HepG2 (cell line): ENCODE data around the gene MILR1. TPM values are rescaled to one million over a fixed set of nuclear protein-coding genes. Genes with fewer than 3 reads are reported as not detected.

Experiments
- ATAC-seq: fragments of 200-7000 bp; cut with Tn5 transposase; 3 replicates; pipeline ENCODE4 v1.9.1; 2020; ENCODE audit warnings: mild to moderate bottlenecking, moderate library complexity
- BruUV-seq: library from RNA; stranded (reverse); fragments of 400-500 nt; replicated peaks from 2 replicates; lab custom pipeline; 2021; lab: Mats Ljungman, UMichigan
- CTCF ChIA-PET: fragments of 300-600 bp; formaldehyde crosslinking; extraction: SDS; loops from one replicate; lab custom pipeline; 2021; ENCODE audit warnings: low total read pairs, inconsistent platforms, low intra/inter-chr PET ratio; lab: Yijun Ruan, JAX
- POLR2A ChIA-PET: fragments of 350-600 bp; sonication (Branson Sonifier 250); formaldehyde crosslinking; loops from one replicate; lab custom pipeline; 2020; ENCODE audit warnings: antibody characterized with exemption, inconsistent platforms; lab: Yijun Ruan, JAX
- DNase-seq: peaks from one replicate; pipeline ENCODE4 v3.0.0-alpha.2; 2015; ENCODE audit warnings: low spot score
- FAIRE-seq: peaks from 3 replicates; lab custom pipeline; 2011; peaks lifted over from hg19 to GRCh38; lab: Jason Lieb, UNC
- H2AFZ ChIP-seq: one replicate; pipeline ENCODE4 v1.6.1; 2011; ENCODE audit warnings: low read length, inconsistent platforms
- H3K27ac ChIP-seq: fragments of 300-600 bp; 3 replicates; pipeline ENCODE4 v1.8.0; 2011; ENCODE audit warnings: mixed run types, mild to moderate bottlenecking, mixed read lengths, low read length, inconsistent platforms; ENCODE audit not compliant: insufficient read depth; ENCODE audit errors: extremely low read length
- H3K27me3 ChIP-seq, 2 experiments: fragments of 200-600 bp in 1 of 2; 2 replicates in 1 of 2; 3 replicates in 1 of 2; pipeline versions ENCODE4 v1.6.0 to v1.8.0; 2011; ENCODE audit warnings: low read length in 2 of 2, mild to moderate bottlenecking in 2 of 2, moderate library complexity in 2 of 2, inconsistent platforms in 1 of 2; ENCODE audit not compliant: insufficient read depth in 2 of 2, control insufficient read depth in 1 of 2
- H3K36me3 ChIP-seq, 2 experiments: fragments of 200-600 bp in 1 of 2; replicated peaks in 1 of 2; 2 replicates in 1 of 2; 3 replicates in 1 of 2; pipeline versions ENCODE4 v1.5.1 to v1.8.0; 2011; ENCODE audit warnings: low read length in 2 of 2, inconsistent platforms in 1 of 2; ENCODE audit not compliant: insufficient read depth in 2 of 2, control insufficient read depth in 1 of 2
- H3K4me1 ChIP-seq: 2 replicates; pipeline ENCODE4 v1.5.1; 2012; ENCODE audit warnings: low read length, inconsistent platforms; ENCODE audit not compliant: insufficient read depth
- H3K4me2 ChIP-seq: 2 replicates; pipeline ENCODE4 v1.6.0; 2011; ENCODE audit warnings: low read depth, low read length, inconsistent platforms
- H3K4me3 ChIP-seq, 3 experiments: fragments of 200-600 bp in 1 of 3; sonication (generic), shearing (Covaris generic) in 1 of 3; replicated peaks in 1 of 3; 2 replicates each; pipeline ENCODE4 v1.5.1; 2011 to 2016; ENCODE audit warnings: low read length in 3 of 3, inconsistent platforms in 2 of 3, low read depth in 2 of 3, mild to moderate bottlenecking in 2 of 3, control low read depth in 1 of 3, mixed read lengths in 1 of 3; ENCODE audit not compliant: insufficient read depth in 1 of 3
- H3K79me2 ChIP-seq: one replicate; pipeline ENCODE4 v1.6.1; 2011; ENCODE audit warnings: low read length, inconsistent platforms; ENCODE audit not compliant: insufficient read depth
- H3K9ac ChIP-seq: 2 replicates; pipeline ENCODE4 v1.6.0; 2011; ENCODE audit warnings: mild to moderate bottlenecking, low read depth, low read length, inconsistent platforms; ENCODE audit not compliant: insufficient read depth
- H3K9me3 ChIP-seq: 2 replicates; pipeline ENCODE4 v1.5.1; 2012; ENCODE audit warnings: mild to moderate bottlenecking, low read length
- H4K20me1 ChIP-seq: 2 replicates; pipeline ENCODE4 v1.6.0; 2011; ENCODE audit warnings: inconsistent platforms, mild to moderate bottlenecking, low read length, moderate library complexity; ENCODE audit not compliant: insufficient read depth
- JUND ChIP-seq: sonication (generic); formaldehyde crosslinking; IDR thresholded peaks from 2 replicates; pipeline ENCODE4 v1.8.0; 2022; ENCODE audit warnings: mild to moderate bottlenecking, missing genetic modification reagents
- RXRA ChIP-seq: sonication (generic); formaldehyde crosslinking; IDR thresholded peaks from 2 replicates; pipeline ENCODE4 v1.5.1; 2020; ENCODE audit warnings: missing genetic modification reagents
- THYN1 ChIP-seq: sonication (generic); formaldehyde crosslinking; IDR thresholded peaks from 2 replicates; pipeline ENCODE4 v1.8.1; 2023; ENCODE audit warnings: low read depth, mild to moderate bottlenecking, moderate library complexity, missing genetic modification reagents, borderline replicate concordance
- WGBS: methylation state at CpG from one replicate; pipeline ENCODE4 v1.1.6; 2017; ENCODE audit warnings: low lambda C conversion rate; 5-methylcytosine and 5-hydroxymethylcytosine counted together
- in situ Hi-C: cut with HindIII; loops from 2 replicates; pipeline ENCODE4 v1.10.0; 2017; ENCODE audit warnings: low pct_unique_long_range_greater_than_20kb; ENCODE audit not compliant: extremely low pct_ligation_motif_present
- intact Hi-C: fragments of 100-400 bp; cut with micrococcal nuclease; formaldehyde crosslinking; loops from one replicate; pipeline ENCODE4 v1.10.0; 2022; ENCODE audit not compliant: unreplicated experiment
- polyA plus RNA-seq, 8 experiments: library from polyadenylated mRNA; depleted of rRNA in 3 of 8; stranded (reverse) in 7 of 8; unstranded in 1 of 8; fragments of >200 nt; fragmentation: Illumina TruSeq in 4 of 8; extraction: Trizol in 4 of 8; gene quantifications; 2 replicates each; pipeline versions ENCODE4 v1.2.1 to v1.2.3, GENCODE V29; 2011 to 2016; ENCODE audit warnings: low read depth in 4 of 8, missing spikeins in 1 of 8, mixed read lengths in 1 of 8; ENCODE audit not compliant: insufficient read depth in 1 of 8
- total RNA-seq, 5 experiments: library from RNA; depleted of rRNA; stranded (reverse); fragments of >200 nt; fragmentation: Illumina TruSeq; extraction: Trizol; gene quantifications; 2 replicates each; pipeline ENCODE4 v1.2.3, GENCODE V29; 2016; ENCODE audit warnings: low read depth in 1 of 5
- TF ChIP-seq, protein P1 (sequence below): IDR thresholded peaks from 2 replicates; pipeline ENCODE4 v1.6.1; 2012; ENCODE audit warnings: low read length, improper control_type of control experiment
- TF ChIP-seq, protein P2 (sequence below): sonication (generic); formaldehyde crosslinking; IDR thresholded peaks from 2 replicates; pipeline ENCODE4 v1.5.0; 2020; ENCODE audit warnings: mild to moderate bottlenecking, missing genetic modification reagents
- TF ChIP-seq, protein P3 (sequence below): sonication (generic); formaldehyde crosslinking; IDR thresholded peaks from 2 replicates; pipeline ENCODE4 v1.4.0; 2020; ENCODE audit warnings: mild to moderate bottlenecking, missing genetic modification reagents

MILR1 gene
- total and polyA plus RNA-seq, 2 of the 13 experiments (the other 11 are each of a cell fraction or from before 2014, with no cell fraction given): 0.27 to 1.7 TPM

DNA sequence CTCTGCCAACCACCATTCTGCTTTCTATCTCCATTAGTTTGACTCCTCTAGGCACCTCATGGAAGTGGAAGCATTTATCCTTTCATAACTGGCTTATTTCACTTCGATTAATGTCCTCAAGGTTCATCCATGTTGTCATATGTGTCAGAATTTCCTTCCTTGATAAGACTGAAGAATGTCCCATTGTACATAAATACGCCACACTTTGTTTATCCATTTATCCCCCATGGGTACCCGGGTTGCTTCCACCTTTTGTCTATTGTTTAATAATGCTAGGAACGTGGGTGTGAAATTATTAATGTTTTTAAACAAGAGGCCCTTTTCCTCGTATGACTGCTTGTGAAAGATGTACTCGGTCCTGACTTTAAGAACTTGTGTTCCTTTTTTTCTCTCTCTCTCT lies 12.9 kb downstream of the MILR1 start (continued):
- TF ChIP-seq, protein P1, sequence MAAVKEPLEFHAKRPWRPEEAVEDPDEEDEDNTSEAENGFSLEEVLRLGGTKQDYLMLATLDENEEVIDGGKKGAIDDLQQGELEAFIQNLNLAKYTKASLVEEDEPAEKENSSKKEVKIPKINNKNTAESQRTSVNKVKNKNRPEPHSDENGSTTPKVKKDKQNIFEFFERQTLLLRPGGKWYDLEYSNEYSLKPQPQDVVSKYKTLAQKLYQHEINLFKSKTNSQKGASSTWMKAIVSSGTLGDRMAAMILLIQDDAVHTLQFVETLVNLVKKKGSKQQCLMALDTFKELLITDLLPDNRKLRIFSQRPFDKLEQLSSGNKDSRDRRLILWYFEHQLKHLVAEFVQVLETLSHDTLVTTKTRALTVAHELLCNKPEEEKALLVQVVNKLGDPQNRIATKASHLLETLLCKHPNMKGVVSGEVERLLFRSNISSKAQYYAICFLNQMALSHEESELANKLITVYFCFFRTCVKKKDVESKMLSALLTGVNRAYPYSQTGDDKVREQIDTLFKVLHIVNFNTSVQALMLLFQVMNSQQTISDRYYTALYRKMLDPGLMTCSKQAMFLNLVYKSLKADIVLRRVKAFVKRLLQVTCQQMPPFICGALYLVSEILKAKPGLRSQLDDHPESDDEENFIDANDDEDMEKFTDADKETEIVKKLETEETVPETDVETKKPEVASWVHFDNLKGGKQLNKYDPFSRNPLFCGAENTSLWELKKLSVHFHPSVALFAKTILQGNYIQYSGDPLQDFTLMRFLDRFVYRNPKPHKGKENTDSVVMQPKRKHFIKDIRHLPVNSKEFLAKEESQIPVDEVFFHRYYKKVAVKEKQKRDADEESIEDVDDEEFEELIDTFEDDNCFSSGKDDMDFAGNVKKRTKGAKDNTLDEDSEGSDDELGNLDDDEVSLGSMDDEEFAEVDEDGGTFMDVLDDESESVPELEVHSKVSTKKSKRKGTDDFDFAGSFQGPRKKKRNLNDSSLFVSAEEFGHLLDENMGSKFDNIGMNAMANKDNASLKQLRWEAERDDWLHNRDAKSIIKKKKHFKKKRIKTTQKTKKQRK: no peak
- TF ChIP-seq, protein P2, sequence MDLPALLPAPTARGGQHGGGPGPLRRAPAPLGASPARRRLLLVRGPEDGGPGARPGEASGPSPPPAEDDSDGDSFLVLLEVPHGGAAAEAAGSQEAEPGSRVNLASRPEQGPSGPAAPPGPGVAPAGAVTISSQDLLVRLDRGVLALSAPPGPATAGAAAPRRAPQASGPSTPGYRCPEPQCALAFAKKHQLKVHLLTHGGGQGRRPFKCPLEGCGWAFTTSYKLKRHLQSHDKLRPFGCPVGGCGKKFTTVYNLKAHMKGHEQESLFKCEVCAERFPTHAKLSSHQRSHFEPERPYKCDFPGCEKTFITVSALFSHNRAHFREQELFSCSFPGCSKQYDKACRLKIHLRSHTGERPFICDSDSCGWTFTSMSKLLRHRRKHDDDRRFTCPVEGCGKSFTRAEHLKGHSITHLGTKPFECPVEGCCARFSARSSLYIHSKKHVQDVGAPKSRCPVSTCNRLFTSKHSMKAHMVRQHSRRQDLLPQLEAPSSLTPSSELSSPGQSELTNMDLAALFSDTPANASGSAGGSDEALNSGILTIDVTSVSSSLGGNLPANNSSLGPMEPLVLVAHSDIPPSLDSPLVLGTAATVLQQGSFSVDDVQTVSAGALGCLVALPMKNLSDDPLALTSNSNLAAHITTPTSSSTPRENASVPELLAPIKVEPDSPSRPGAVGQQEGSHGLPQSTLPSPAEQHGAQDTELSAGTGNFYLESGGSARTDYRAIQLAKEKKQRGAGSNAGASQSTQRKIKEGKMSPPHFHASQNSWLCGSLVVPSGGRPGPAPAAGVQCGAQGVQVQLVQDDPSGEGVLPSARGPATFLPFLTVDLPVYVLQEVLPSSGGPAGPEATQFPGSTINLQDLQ (CRISPR knock-in tag): no peak
- TF ChIP-seq RXRA (CRISPR knock-in tag): no peak

GRCh38 chr17:64466019-64466735 lies 17.3 kb downstream of the MILR1 start:
- FAIRE-seq (no peak), ATAC-seq (no peak; the same call in 2 of the 3 replicates), DNase-seq (no peak)
- Histone ChIP-seq H3K9me3 (no peaks in the 10 kb centered on the region), H3K27ac (no peak overlapping the region), H3K4me2 (no peak overlapping the region), H2AFZ (no peak overlapping the region), H4K20me1 (no peaks in the 10 kb centered on the region), H3K36me3 (no peaks in the 10 kb centered on the region), H3K4me3 (no peak overlapping the region), H3K27me3 (peaks cover 0 to 6% of the 10 kb centered on the region in 2 experiments; a peak in 2 of 5 replicates), H3K9ac (no peak overlapping the region), H3K4me1 (no peaks in the 10 kb centered on the region), H3K79me2 (no peaks in the 10 kb centered on the region)
- BruUV-seq: no TSS peak
- 20% methylated on average over 9 of the region's 9 CpGs for WGBS
- intact Hi-C loops (no loop called here), in situ Hi-C loops (no loop called here)
- CTCF ChIA-PET: no interaction called here
- POLR2A ChIA-PET: no interaction called here
- TF ChIP-seq, protein P3, sequence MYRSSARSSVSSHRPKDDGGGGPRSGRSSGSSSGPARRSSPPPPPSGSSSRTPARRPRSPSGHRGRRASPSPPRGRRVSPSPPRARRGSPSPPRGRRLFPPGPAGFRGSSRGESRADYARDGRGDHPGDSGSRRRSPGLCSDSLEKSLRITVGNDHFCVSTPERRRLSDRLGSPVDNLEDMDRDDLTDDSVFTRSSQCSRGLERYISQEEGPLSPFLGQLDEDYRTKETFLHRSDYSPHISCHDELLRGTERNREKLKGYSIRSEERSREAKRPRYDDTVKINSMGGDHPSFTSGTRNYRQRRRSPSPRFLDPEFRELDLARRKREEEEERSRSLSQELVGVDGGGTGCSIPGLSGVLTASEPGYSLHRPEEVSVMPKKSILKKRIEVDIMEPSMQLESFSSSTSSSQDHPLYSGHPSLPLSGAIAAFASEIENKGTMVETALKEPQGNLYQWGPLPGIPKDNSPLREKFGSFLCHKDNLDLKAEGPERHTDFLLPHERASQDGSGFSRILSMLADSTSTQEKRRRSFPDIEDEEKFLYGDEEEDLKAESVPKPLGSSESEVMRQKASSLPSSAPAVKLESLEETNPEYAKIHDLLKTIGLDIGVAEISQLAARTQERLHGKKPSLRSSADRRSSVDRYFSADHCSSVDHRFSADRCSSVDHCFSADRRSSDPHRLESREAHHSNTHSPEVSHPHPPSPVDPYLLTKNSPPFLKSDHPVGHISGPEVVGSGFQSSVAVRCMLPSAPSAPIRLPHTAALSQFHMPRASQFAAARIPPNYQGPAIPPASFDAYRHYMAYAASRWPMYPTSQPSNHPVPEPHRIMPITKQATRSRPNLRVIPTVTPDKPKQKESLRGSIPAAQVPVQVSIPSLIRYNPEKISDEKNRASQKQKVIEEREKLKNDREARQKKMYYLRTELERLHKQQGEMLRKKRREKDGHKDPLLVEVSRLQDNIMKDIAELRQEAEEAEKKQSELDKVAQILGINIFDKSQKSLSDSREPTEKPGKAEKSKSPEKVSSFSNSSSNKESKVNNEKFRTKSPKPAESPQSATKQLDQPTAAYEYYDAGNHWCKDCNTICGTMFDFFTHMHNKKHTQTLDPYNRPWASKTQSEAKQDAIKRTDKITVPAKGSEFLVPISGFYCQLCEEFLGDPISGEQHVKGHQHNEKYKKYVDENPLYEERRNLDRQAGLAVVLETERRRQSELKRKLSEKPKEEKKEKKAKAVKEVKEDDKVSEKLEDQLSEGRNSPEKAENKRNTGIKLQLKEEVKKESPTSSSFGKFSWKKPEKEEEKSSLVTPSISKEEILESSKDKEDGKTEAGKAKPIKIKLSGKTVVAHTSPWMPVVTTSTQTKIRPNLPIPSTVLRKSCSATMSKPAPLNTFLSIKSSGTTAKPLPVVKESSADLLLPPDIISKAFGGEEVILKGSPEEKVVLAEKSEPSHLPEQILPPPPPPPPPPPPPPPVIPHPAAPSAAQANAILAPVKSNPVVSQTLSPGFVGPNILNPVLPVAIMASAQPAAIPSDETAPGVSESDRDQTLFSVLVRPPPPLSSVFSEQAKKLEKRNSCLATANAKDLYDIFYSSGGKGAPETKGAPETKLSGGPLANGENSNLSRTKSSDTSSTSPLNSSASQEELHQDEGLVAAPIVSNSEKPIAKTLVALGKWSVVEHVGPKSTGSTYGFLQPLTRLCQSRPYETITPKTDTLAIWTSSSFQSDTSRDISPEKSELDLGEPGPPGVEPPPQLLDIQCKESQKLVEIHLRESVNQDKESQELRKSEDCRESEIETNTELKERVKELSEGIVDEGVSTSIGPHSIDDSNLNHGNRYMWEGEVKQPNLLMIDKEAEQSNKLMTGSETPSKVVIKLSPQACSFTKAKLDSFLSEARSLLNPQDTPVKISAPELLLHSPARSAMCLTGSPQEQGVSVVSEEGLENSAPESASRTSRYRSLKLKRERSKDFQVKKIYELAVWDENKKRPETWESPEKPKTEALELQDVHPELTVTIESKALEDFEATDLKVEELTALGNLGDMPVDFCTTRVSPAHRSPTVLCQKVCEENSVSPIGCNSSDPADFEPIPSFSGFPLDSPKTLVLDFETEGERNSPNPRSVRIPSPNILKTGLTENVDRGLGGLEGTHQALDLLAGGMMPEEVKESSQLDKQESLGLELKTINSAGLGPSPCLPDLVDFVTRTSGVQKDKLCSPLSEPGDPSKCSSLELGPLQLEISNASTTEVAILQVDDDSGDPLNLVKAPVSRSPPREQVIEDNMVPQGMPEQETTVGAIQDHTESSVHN: no peak
- TF ChIP-seq JUND (CRISPR knock-in tag) (no peak), THYN1 (CRISPR knock-in tag) (no peak)
